ENCODE results near the gene NT5DC3.

The NT5DC3 gene

GRCh38 chr12:103833095-103833775 lies 7.8 kb downstream of the NT5DC3 start:
- Histone ChIP-seq H2AFZ (ENCODE audit: low read length) (no peak overlapping the region), H3K9me2 (ENCODE audit: low read depth, low read length) (no peaks in the 10 kb centered on the region), H4K20me1 (ENCODE audit: insufficient read depth, low read length) (no peaks in the 10 kb centered on the region), H3K9me3 (ENCODE audit: low read length) (no peaks in the 10 kb centered on the region), H3K79me2 (ENCODE audit: insufficient read depth, low read length) (no peaks in the 10 kb centered on the region), H3K36me3 (ENCODE audit: insufficient read depth, low read length) (no peaks in the 10 kb centered on the region), H3K4me3 (ENCODE audit: low read depth, low read length, poor library complexity, severe bottlenecking) (no peak overlapping the region), H3K4me2 (ENCODE audit: low read length) (no peak overlapping the region), H3K9ac (ENCODE audit: low read length) (no peak overlapping the region), H3K27me3 (ENCODE audit: insufficient read depth, low read length) (no peaks in the 10 kb centered on the region), H3F3A (ENCODE audit: insufficient read depth, low read length) (no peaks in the 10 kb centered on the region), H3K27ac (ENCODE audit: low read depth, low read length, poor library complexity, severe bottlenecking) (no peak overlapping the region), H3K4me1 (ENCODE audit: insufficient read depth, low read length, severe bottlenecking) (peaks cover 10% of the 10 kb centered on the region)
- TF ChIP-seq, protein P1, sequence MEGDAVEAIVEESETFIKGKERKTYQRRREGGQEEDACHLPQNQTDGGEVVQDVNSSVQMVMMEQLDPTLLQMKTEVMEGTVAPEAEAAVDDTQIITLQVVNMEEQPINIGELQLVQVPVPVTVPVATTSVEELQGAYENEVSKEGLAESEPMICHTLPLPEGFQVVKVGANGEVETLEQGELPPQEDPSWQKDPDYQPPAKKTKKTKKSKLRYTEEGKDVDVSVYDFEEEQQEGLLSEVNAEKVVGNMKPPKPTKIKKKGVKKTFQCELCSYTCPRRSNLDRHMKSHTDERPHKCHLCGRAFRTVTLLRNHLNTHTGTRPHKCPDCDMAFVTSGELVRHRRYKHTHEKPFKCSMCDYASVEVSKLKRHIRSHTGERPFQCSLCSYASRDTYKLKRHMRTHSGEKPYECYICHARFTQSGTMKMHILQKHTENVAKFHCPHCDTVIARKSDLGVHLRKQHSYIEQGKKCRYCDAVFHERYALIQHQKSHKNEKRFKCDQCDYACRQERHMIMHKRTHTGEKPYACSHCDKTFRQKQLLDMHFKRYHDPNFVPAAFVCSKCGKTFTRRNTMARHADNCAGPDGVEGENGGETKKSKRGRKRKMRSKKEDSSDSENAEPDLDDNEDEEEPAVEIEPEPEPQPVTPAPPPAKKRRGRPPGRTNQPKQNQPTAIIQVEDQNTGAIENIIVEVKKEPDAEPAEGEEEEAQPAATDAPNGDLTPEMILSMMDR (IDR thresholded peaks at IDR 0.05; ENCODE audit: low read length) = no peak
- no peak for TF ChIP-seq EZH2 (IDR thresholded peaks at IDR 0.05; ENCODE audit: borderline replicate concordance, low read length)

DNA sequence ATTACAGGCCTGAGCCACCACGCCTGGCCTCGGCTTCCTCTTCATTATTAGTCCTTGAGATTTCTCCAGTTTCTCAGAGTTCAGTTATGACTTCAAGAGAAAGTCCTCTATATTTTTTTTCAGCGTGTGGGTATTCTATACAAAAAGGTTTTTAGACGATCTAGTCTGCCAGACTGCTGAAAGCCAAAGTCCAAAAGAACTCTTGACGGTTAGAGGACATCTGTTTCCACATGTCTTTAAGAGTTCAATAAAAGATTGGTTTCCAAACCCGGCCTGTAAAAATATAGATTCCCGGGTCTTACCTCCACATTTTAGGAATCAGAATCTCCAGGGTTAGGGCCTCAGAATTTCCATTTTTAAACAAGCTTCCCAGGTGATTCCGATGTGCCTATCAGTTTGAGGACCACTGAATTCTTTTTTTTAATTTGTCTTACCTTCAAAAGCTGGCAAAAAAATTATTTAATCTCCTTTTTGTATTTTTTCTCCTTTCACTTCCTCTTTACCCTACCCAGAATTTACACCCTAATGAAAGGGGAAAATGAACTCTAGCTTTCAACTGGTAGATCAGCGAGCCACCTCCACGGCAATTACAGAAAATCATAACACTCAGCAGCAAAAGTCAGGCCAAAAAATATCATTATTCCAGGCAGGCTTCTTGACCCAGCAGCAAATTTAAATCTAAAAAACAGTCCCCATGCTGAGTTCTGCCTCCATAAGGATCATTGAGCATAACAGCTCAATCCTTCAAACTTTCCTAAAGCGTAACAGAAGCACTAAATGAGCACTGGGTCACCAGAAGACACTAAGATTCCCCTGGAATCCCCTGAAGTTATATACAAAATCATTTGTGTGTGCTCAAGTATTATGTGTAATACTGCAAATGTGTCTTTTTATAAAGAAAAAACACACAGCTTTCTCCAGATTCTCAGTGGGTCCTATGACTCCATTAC lies 8.7 kb downstream of the NT5DC3 start:
- TF ChIP-seq, protein P1 (IDR thresholded peaks at IDR 0.05; ENCODE audit: low read length) = no peak
- no peak for TF ChIP-seq EZH2 (IDR thresholded peaks at IDR 0.05; ENCODE audit: borderline replicate concordance, low read length)
- Histone ChIP-seq H3F3A (ENCODE audit: insufficient read depth, low read length) (no peaks in the 10 kb centered on the region), H4K20me1 (ENCODE audit: insufficient read depth, low read length) (no peaks in the 10 kb centered on the region), H3K4me2 (ENCODE audit: low read length) (peak overlapping the region; percentile 32; the same call in 1 of the 2 replicates), H3K9me3 (ENCODE audit: low read length) (no peaks in the 10 kb centered on the region), H3K9me2 (ENCODE audit: low read depth, low read length) (no peaks in the 10 kb centered on the region), H3K79me2 (ENCODE audit: insufficient read depth, low read length) (no peaks in the 10 kb centered on the region), H3K9ac (ENCODE audit: low read length) (no peak overlapping the region), H3K4me3 (ENCODE audit: low read depth, low read length, poor library complexity, severe bottlenecking) (no peak overlapping the region), H2AFZ (ENCODE audit: low read length) (no peak overlapping the region), H3K4me1 (ENCODE audit: insufficient read depth, low read length, severe bottlenecking) (peaks cover 10% of the 10 kb centered on the region), H3K36me3 (ENCODE audit: insufficient read depth, low read length) (no peaks in the 10 kb centered on the region), H3K27me3 (ENCODE audit: insufficient read depth, low read length) (no peaks in the 10 kb centered on the region), H3K27ac (ENCODE audit: low read depth, low read length, poor library complexity, severe bottlenecking) (no peak overlapping the region)

DNA sequence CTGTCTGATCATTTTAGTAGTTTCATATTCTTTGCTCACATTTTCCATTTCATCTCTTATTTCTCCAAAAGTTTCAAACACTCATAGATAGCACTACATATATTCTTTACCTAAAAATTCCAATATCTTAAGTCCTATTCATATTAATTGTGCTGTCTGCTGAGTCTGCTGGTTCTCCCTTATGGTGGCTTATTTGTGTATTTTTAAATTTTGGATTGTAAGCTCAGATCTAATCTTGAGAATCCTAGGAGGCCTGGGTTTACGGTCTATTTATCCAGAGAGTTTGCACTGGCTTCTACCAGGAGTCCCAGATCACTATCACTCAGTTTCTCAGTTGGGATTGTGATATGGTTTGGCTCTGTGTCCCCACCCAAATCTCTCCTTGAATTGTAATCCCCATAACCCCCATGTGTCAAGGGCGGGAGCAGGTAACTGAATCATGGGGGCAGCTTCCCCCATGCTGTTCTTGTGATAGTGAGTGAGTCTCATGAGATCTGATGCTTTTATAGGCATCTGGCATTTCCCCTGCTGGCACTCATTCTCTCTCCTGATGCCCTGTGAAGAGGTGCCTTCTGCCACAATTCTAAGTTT lies 10.2 kb downstream of the NT5DC3 start:
- H3K9me2 ChIP-seq (ENCODE audit: low read depth, low read length) = no peaks in the 10 kb centered on the region
- H3K4me1 ChIP-seq (ENCODE audit: insufficient read depth, low read length, severe bottlenecking) = peaks cover 10% of the 10 kb centered on the region
- TF ChIP-seq EZH2 (IDR thresholded peaks at IDR 0.05; ENCODE audit: borderline replicate concordance, low read length) = no peak
- TF ChIP-seq, protein P1 (IDR thresholded peaks at IDR 0.05; ENCODE audit: low read length) = no peak
- no peaks in the 10 kb centered on the region for H3F3A ChIP-seq (ENCODE audit: insufficient read depth, low read length)
- H2AFZ ChIP-seq (ENCODE audit: low read length) = no peak overlapping the region
- H3K27ac ChIP-seq (ENCODE audit: low read depth, low read length, poor library complexity, severe bottlenecking) = no peak overlapping the region
- H3K27me3 ChIP-seq (ENCODE audit: insufficient read depth, low read length) = no peaks in the 10 kb centered on the region
- H3K4me3 ChIP-seq (ENCODE audit: low read depth, low read length, poor library complexity, severe bottlenecking) = no peak overlapping the region
- H3K36me3 ChIP-seq (ENCODE audit: insufficient read depth, low read length) = no peaks in the 10 kb centered on the region
- no peak overlapping the region for H3K9ac ChIP-seq (ENCODE audit: low read length)
- no peaks in the 10 kb centered on the region for H3K79me2 ChIP-seq (ENCODE audit: insufficient read depth, low read length)
- H4K20me1 ChIP-seq (ENCODE audit: insufficient read depth, low read length) = no peaks in the 10 kb centered on the region
- no peak overlapping the region for H3K4me2 ChIP-seq (ENCODE audit: low read length)
- H3K9me3 ChIP-seq (ENCODE audit: low read length) = no peaks in the 10 kb centered on the region

All from OCI-LY1 (cell line).